ENCODE data around the gene IL17B. TPM values are rescaled to one million over a fixed set of nuclear protein-coding genes. Genes with fewer than 3 reads are reported as not detected.

IL17B gene
- total RNA-seq, 1 experiment from 2014 or later: not detected

- Histone ChIP-seq H3K79me1 (ENCODE audit: insufficient read depth, low read depth, low read length, poor library complexity, severe bottlenecking) (peaks cover 4% of the 10 kb centered on the region), H2BK5ac (ENCODE audit: insufficient read length, low read length) (no peak overlapping the region), H3K56ac (ENCODE audit: insufficient read length, low read depth, low read length) (no peak overlapping the region), H4K8ac (replicated peaks; ENCODE audit: insufficient read length, low read depth, low read length) (no peak overlapping the region), H3K4me1 (ENCODE audit: insufficient read depth, low read length) (no peaks in the 10 kb centered on the region), H3K4me2 (ENCODE audit: insufficient read depth, insufficient read length, low read length) (no peak overlapping the region), H3K4ac (ENCODE audit: low read depth, low read length) (no peak overlapping the region), H4K91ac (ENCODE audit: insufficient read length, low read depth, low read length) (no peak overlapping the region), H3K18ac (ENCODE audit: insufficient read length, low read depth, low read length) (no peak overlapping the region), H2BK12ac (ENCODE audit: insufficient read length, low read depth, low read length) (no peak overlapping the region), H2BK120ac (ENCODE audit: low read depth, low read length, poor library complexity, severe bottlenecking) (no peak overlapping the region), H2AFZ (ENCODE audit: low read length) (no peak overlapping the region), H3K9ac (ENCODE audit: extremely low read depth, insufficient read length, low read length) (no peak overlapping the region), H3K14ac (ENCODE audit: insufficient read depth, low read length) (no peak overlapping the region), H3T11ph (ENCODE audit: low read length) (no peak overlapping the region), H2AK5ac (ENCODE audit: insufficient read length, low read length) (no peak overlapping the region), H3K9me3 (ENCODE audit: control insufficient read depth, low read depth, low read length) (no peaks in the 10 kb centered on the region), H3K23ac (ENCODE audit: insufficient read length, low read depth, low read length) (no peak overlapping the region), H4K5ac (ENCODE audit: insufficient read length, low read depth, low read length) (no peak overlapping the region), H3K23me2 (ENCODE audit: insufficient read length, low read depth, low read length, poor library complexity, severe bottlenecking) (peaks cover 13% of the 10 kb centered on the region), H4K20me1 (ENCODE audit: control insufficient read depth, insufficient read depth, insufficient read length) (no peaks in the 10 kb centered on the region), H2BK20ac (ENCODE audit: low read depth, low read length, poor library complexity, severe bottlenecking) (no peak overlapping the region), H2BK15ac (ENCODE audit: low read depth, low read length) (no peak overlapping the region), H3K27ac (ENCODE audit: insufficient read length, low read depth, low read length) (no peak overlapping the region), H3K27me3 (ENCODE audit: insufficient read depth, low read length) (no peaks in the 10 kb centered on the region), H3K79me2 (ENCODE audit: insufficient read depth, low read length) (peaks cover 7% of the 10 kb centered on the region; the same call in 1 of the 2 replicates)
- H3K27ac Mint-ChIP-seq: no peak overlapping the region
- no peak for TF ChIP-seq CTCF (conservative IDR thresholded peaks at IDR 0.05)
- H3K4me3 Mint-ChIP-seq: no peak overlapping the region
- no peak for DNase-seq
- no CpG with 5 or more reads among the region's 1 CpG for WGBS (ENCODE audit: extremely low coverage, insufficient read length, low lambda C conversion rate)
- peaks cover 33 to 66% (median 63%) of the 10 kb centered on the region in 3 experiments; a peak in 6 of 7 replicates for H3K36me3 Mint-ChIP-seq (ENCODE audit: insufficient read depth in 1 of 3, low read depth in 3 of 3)
- H3K9me3 Mint-ChIP-seq: no peaks in the 10 kb centered on the region
- H3K4me1 Mint-ChIP-seq: peaks cover 9 to 17% of the 10 kb centered on the region in 2 experiments
- peaks cover 3% of the 10 kb centered on the region; the same call in 1 of the 2 replicates for H3K27me3 Mint-ChIP-seq (ENCODE audit: low read depth)
Observed at GRCh38 chr5:149348518-149348917, 30.6 kb downstream of the IL17B start.

All from H9 (cell line).